H1 (cell line): Measurements from ENCODE around the gene SLC35F5. TPM values are rescaled to one million over a fixed set of nuclear protein-coding genes. Genes with fewer than 3 reads are reported as not detected.

Experiments used
- CEBPB ChIP-seq: IDR thresholded peaks from 2 replicates; pipeline ENCODE4 v1.6.1; 2012; ENCODE audit warnings: low read depth, low read length
- CHD1 ChIP-seq: IDR thresholded peaks from 2 replicates; pipeline ENCODE4 v1.6.1; 2012; ENCODE audit warnings: low read depth, low read length, improper control_type of control experiment
- CREB1 ChIP-seq: IDR thresholded peaks from 2 replicates; pipeline ENCODE4 v1.6.1; 2012; ENCODE audit warnings: inconsistent platforms
- KDM1A ChIP-seq: fragments of 200-600, 300-600 bp; sonication (generic); IDR thresholded peaks from 2 replicates; pipeline ENCODE4 v1.7.1; 2016; ENCODE audit warnings: mild to moderate bottlenecking, low read length, borderline replicate concordance
- NRF1 ChIP-seq: IDR thresholded peaks from 2 replicates; pipeline ENCODE4 v1.6.1; 2011; ENCODE audit warnings: mild to moderate bottlenecking, low read depth, low read length, improper control_type of control experiment
- ZNF274 ChIP-seq: IDR thresholded peaks from 2 replicates; pipeline ENCODE4 v1.7.0; 2012; ENCODE audit warnings: low read length, borderline replicate concordance; ENCODE audit errors: extremely low read depth
- polyA plus RNA-seq, 7 experiments: library from polyadenylated mRNA; depleted of rRNA in 3 of 7; stranded (reverse) in 5 of 7; unstranded in 2 of 7; fragments of >200 nt in 5 of 7; fragments of 200-250 nt in 2 of 7; gene quantifications; 1 replicate in 5 of 7; 2 replicates in 1 of 7; 4 replicates in 1 of 7; pipeline versions ENCODE4 v1.2.1 to v1.2.3, GENCODE V29; 2011 to 2013; ENCODE audit warnings: missing spikeins in 2 of 7, mixed read lengths in 2 of 7
- total RNA-seq: library from RNA; stranded (reverse); fragmentation: NEBNext Ultra II Directional; extraction: Animal tissue kit (Norgen Biotek cat#: 25700); gene quantifications from 2 replicates; pipeline ENCODE4 v1.2.1, GENCODE V29; 2021
- TF ChIP-seq, protein P1 (sequence below): IDR thresholded peaks from 2 replicates; pipeline ENCODE4 v1.6.1; 2012; ENCODE audit warnings: inconsistent platforms

Gene SLC35F5
- total and polyA plus RNA-seq, 2 of the 8 experiments (the other 6 are each of a cell fraction or from before 2014, with no cell fraction given) = 11.8 to 22.2 TPM

DNA sequence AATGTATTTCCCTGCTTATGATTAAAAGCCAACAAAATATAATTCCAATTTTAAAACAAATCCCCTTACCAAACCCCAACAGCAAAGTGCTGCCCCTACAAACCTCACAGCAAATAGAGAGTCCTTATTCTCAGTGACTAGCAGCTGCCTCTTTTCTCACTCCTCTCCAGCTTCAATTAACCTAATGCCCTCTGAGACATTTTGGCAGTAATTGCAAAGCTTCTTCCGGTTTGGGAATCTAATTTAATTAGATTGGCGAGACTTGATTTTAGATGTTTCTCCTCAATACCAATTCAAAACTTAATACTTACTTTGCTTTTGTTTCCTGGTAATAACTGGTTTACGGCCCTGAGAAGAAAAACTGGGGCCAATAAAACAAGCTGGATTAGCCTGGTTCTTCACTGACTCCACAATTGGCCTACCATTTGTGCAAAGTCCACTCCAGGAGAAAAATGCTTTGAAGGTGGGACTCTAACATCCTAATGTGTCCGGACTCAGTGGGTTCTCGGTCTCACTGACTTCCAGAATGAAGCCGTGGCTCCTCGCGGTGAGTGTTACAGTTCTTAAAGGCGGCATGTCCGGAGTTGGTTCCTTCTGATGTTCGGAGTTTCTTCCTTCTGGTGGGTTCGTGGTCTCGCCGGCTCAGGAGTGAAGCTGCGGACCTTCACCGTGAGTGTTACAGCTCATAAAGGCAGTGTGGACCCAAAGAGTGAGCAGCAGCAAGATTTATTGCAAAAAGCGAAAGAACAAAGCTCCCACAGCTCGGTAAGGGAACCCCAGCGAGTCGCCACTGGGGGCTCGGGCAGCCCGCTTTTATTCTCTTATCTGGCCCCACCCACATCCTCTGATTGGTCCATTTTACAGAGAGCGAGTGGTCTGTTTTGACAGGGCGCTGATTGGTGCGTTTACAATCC is 52.8 kb downstream of the SLC35F5 start (continued):
- no peak for TF ChIP-seq ZNF274
- no peak for TF ChIP-seq KDM1A
- no peak for TF ChIP-seq NRF1
- no peak for TF ChIP-seq CEBPB
- TF ChIP-seq CHD1 = no peak
- no peak for TF ChIP-seq CREB1
- TF ChIP-seq, protein P1, sequence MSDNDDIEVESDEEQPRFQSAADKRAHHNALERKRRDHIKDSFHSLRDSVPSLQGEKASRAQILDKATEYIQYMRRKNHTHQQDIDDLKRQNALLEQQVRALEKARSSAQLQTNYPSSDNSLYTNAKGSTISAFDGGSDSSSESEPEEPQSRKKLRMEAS = no peak
